ENCODE data around the gene PLEKHB1. TPM values are rescaled to one million over a fixed set of nuclear protein-coding genes. Genes with fewer than 3 reads are reported as not detected.

The PLEKHB1 gene
- total RNA-seq, 3 donors from 2014 or later (not counting 1 experiment from before 2014, with no cell fraction given): 2.9 to 4.3 (median 3.9) TPM

DNA sequence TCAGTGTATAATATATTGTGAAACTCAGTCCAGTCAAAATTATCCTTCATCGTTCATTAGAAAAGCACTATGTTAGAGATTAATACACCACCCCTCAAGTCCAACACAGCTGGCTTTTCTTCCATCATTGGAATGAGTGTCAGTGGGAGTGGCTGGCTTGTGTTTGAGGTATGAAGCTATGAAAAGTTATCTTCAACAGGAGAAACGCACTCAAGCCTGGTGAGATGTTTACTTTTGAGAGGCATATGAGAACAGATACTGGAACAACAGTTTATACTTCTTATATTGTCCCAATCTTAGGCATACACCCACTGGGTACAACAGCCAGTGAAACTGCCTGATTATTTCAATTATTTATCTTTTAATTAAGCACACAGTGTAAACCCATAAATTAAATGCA is 34.3 kb downstream of the PLEKHB1 start:
- intact Hi-C loops (cut with micrococcal nuclease): no loop called here
- Histone ChIP-seq H3K9me3 (ENCODE audit: control insufficient read depth, insufficient read depth, low read length) (no peaks in the 10 kb centered on the region), H3K36me3 (ENCODE audit: control insufficient read depth, insufficient read depth, low read length) (peaks cover 15% of the 10 kb centered on the region), H3K4me3 (ENCODE audit: low read length) (no peak overlapping the region), H3K4me1 (ENCODE audit: control insufficient read depth, insufficient read depth, low read length) (no peaks in the 10 kb centered on the region), H3K27ac (ENCODE audit: low read length) (no peak overlapping the region), H3K27me3 (ENCODE audit: control insufficient read depth, insufficient read depth, low read length) (no peaks in the 10 kb centered on the region)
- Mint-ChIP-seq H3K27me3 (ENCODE audit: low read depth in 2 of 2) (no peaks in the 10 kb centered on the region), H3K9me3 (no peaks in the 10 kb centered on the region), H3K4me1 (peaks cover 0 to 5% of the 10 kb centered on the region in 2 donors), H3K27ac (no peak overlapping the region), H3K36me3 (peaks cover 11% of the 10 kb centered on the region), H3K4me3 (no peak overlapping the region)
- no peak for DNase-seq
- TF ChIP-seq, protein P1, sequence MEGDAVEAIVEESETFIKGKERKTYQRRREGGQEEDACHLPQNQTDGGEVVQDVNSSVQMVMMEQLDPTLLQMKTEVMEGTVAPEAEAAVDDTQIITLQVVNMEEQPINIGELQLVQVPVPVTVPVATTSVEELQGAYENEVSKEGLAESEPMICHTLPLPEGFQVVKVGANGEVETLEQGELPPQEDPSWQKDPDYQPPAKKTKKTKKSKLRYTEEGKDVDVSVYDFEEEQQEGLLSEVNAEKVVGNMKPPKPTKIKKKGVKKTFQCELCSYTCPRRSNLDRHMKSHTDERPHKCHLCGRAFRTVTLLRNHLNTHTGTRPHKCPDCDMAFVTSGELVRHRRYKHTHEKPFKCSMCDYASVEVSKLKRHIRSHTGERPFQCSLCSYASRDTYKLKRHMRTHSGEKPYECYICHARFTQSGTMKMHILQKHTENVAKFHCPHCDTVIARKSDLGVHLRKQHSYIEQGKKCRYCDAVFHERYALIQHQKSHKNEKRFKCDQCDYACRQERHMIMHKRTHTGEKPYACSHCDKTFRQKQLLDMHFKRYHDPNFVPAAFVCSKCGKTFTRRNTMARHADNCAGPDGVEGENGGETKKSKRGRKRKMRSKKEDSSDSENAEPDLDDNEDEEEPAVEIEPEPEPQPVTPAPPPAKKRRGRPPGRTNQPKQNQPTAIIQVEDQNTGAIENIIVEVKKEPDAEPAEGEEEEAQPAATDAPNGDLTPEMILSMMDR (IDR thresholded peaks at IDR 0.05): no peak
- no peak for ATAC-seq
- WGBS (ENCODE audit: insufficient coverage): 100% methylated on average over 1 of the region's 2 CpGs

DNA sequence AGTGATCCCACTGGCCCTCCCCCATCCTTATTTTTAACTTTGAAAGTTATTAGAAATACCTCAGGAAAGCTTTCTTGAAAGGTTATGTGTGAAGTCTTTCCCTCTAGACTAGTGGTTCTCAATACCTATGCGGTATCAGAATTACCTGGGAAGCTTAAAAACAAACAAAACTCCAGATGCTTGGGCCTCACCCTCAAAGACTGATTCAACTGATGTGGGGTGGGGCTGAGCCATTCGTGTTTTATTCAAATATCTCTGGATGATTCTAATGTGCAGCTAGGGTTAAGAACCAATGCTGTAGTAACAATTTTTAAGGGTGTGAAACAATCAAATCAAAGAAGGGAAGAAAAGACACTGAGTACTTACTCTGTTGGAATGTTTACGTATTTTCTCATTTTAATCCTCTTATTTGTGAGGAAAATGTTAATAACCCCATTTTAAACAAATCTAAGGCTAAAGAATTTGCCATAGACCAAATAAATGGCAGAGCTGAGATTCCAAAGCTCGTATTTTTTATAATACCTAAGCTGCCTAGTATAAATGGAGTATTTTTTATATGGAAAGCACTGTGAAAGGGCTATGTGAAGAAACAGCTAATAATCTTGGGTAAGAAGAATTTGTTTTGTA is 47.6 kb downstream of the PLEKHB1 start:
- intact Hi-C loops (cut with micrococcal nuclease): no loop called here
- no peak overlapping the region for H3K27ac Mint-ChIP-seq
- Histone ChIP-seq H3K4me3 (ENCODE audit: low read length) (no peak overlapping the region), H3K4me1 (ENCODE audit: control insufficient read depth, insufficient read depth, low read length) (no peaks in the 10 kb centered on the region), H3K9me3 (ENCODE audit: control insufficient read depth, insufficient read depth, low read length) (no peaks in the 10 kb centered on the region), H3K27me3 (ENCODE audit: control insufficient read depth, insufficient read depth, low read length) (no peaks in the 10 kb centered on the region), H3K36me3 (ENCODE audit: control insufficient read depth, insufficient read depth, low read length) (peaks cover 3% of the 10 kb centered on the region), H3K27ac (ENCODE audit: low read length) (no peak overlapping the region)
- ATAC-seq (no peak), DNase-seq (no peak)
- 100% methylated on average over 2 of the region's 4 CpGs for WGBS (ENCODE audit: insufficient coverage)
- TF ChIP-seq, protein P1 (IDR thresholded peaks at IDR 0.05): no peak
- no peaks in the 10 kb centered on the region for H3K4me1 Mint-ChIP-seq
- no peaks in the 10 kb centered on the region for H3K36me3 Mint-ChIP-seq
- H3K27me3 Mint-ChIP-seq (ENCODE audit: low read depth in 2 of 2): no peaks in the 10 kb centered on the region
- no peaks in the 10 kb centered on the region for H3K9me3 Mint-ChIP-seq
- no peak overlapping the region for H3K4me3 Mint-ChIP-seq

DNA sequence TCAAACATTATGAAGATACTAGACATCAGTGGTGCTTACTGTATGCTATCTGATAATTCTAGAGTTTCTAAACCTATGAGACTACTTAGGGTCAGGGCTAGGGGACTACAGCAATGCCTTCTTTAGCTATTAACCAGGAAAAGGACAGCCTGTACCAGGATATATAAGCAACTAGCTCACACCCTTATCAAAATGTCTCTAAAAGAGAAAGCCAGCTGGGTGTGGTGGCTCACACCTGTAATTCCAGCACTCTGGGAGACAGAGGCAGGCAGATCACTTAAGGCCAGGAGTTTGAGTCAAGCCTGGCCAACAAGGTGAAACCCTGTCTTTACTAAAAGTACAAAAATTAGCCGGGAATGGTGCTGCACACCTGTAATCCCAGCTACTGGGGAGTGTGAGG is 58.7 kb downstream of the PLEKHB1 start:
- H3K4me1 Mint-ChIP-seq: peaks cover 5 to 6% of the 10 kb centered on the region in 2 donors
- no peak overlapping the region for H3K4me3 ChIP-seq (ENCODE audit: low read length)
- peaks cover 34% of the 10 kb centered on the region for H3K36me3 ChIP-seq (ENCODE audit: control insufficient read depth, insufficient read depth, low read length)
- H3K4me3 Mint-ChIP-seq: no peak overlapping the region
- ATAC-seq (no peak), DNase-seq (no peak)
- no peak overlapping the region for H3K27ac Mint-ChIP-seq
- H3K27ac ChIP-seq (ENCODE audit: low read length): no peak overlapping the region
- no peaks in the 10 kb centered on the region for H3K9me3 ChIP-seq (ENCODE audit: control insufficient read depth, insufficient read depth, low read length)
- no peaks in the 10 kb centered on the region for H3K27me3 Mint-ChIP-seq (ENCODE audit: low read depth in 2 of 2)
- H3K9me3 Mint-ChIP-seq: no peaks in the 10 kb centered on the region
- intact Hi-C loops (cut with micrococcal nuclease): no loop called here
- TF ChIP-seq, protein P1 (IDR thresholded peaks at IDR 0.05): no peak
- WGBS (ENCODE audit: insufficient coverage): 100% methylated on average over 1 of the region's 1 CpG
- no peaks in the 10 kb centered on the region for H3K4me1 ChIP-seq (ENCODE audit: control insufficient read depth, insufficient read depth, low read length)
- no peaks in the 10 kb centered on the region for H3K36me3 Mint-ChIP-seq
- no peaks in the 10 kb centered on the region for H3K27me3 ChIP-seq (ENCODE audit: control insufficient read depth, insufficient read depth, low read length)

DNA sequence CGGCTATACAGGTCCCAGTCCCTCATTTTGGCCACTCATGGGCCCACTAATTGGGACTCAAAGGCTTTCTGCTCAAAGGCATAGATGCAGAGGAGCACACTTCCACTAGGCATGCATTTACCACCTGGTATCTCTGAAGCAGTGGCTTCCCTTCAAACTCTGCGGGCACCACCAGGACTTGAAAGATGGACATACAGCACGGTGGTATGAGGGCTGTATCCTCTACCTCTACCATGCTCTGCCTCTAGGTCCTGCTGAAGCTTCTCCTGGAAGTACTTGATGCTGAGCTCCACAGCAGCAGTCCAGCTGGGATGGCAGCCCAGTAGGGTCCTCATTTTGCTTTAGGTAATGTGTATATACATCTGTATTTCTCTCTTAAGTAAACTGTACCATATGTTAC is 64.6 kb downstream of the PLEKHB1 start:
- peaks cover 27% of the 10 kb centered on the region for H3K36me3 ChIP-seq (ENCODE audit: control insufficient read depth, insufficient read depth, low read length)
- H3K27ac Mint-ChIP-seq: no peak overlapping the region
- no peak overlapping the region for H3K27ac ChIP-seq (ENCODE audit: low read length)
- H3K27me3 Mint-ChIP-seq (ENCODE audit: low read depth in 2 of 2): no peaks in the 10 kb centered on the region
- no peaks in the 10 kb centered on the region for H3K27me3 ChIP-seq (ENCODE audit: control insufficient read depth, insufficient read depth, low read length)
- TF ChIP-seq, protein P1 (IDR thresholded peaks at IDR 0.05): no peak
- no peaks in the 10 kb centered on the region for H3K36me3 Mint-ChIP-seq
- DNase-seq (no peak), ATAC-seq (no peak)
- no peaks in the 10 kb centered on the region for H3K9me3 ChIP-seq (ENCODE audit: control insufficient read depth, insufficient read depth, low read length)
- H3K4me1 Mint-ChIP-seq: peaks cover 6 to 14% of the 10 kb centered on the region in 2 donors
- H3K9me3 Mint-ChIP-seq: no peaks in the 10 kb centered on the region
- WGBS (ENCODE audit: insufficient coverage): 100% methylated on average over 3 of the region's 3 CpGs
- no peak overlapping the region for H3K4me3 Mint-ChIP-seq
- intact Hi-C loops (cut with micrococcal nuclease): no loop called here
- H3K4me3 ChIP-seq (ENCODE audit: low read length): no peak overlapping the region
- H3K4me1 ChIP-seq (ENCODE audit: control insufficient read depth, insufficient read depth, low read length): no peaks in the 10 kb centered on the region

Data from natural killer cell (primary cell).